Measurements from ENCODE around the gene RASAL2. TPM values are rescaled to one million over a fixed set of nuclear protein-coding genes. Genes with fewer than 3 reads are reported as not detected.
"Not testable (repeated sequence)": the region's sequence is repeated elsewhere in the genome, so short reads cannot be mapped to it uniquely, and the experiment has no call there.

The RASAL2 gene
- total RNA-seq, 1 donor from 2014 or later = 17.3 TPM

GRCh38 chr1:178337091-178337706, 243.3 kb downstream of the RASAL2 start:
- DNase-seq (ENCODE audit: low spot score) = no peak

DNA sequence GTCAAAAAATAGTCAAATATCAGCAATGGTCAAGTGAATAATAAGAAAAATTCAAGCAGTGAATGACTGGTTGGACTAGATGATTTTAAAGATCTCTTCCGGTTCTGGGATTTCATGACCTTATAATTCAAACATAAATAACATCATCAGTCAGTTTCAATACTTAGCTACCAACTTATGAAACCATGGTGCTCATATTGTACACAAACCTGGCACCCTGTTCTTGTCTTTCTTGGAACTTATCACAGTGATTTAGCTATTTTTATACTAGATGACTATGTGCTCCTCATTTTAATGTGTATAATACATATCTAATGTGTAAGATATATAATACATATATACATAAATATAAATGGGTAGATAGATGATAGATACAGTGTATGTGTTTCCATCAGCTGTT, 245.9 kb downstream of the RASAL2 start:
- no peak for DNase-seq (ENCODE audit: low spot score)

- no peak for DNase-seq (ENCODE audit: low spot score)
Measured at GRCh38 chr1:178341261-178341956, 247.5 kb downstream of the RASAL2 start.

GRCh38 chr1:178342745-178343144, 248.8 kb downstream of the RASAL2 start:
- no peak for DNase-seq (ENCODE audit: low spot score)

DNA sequence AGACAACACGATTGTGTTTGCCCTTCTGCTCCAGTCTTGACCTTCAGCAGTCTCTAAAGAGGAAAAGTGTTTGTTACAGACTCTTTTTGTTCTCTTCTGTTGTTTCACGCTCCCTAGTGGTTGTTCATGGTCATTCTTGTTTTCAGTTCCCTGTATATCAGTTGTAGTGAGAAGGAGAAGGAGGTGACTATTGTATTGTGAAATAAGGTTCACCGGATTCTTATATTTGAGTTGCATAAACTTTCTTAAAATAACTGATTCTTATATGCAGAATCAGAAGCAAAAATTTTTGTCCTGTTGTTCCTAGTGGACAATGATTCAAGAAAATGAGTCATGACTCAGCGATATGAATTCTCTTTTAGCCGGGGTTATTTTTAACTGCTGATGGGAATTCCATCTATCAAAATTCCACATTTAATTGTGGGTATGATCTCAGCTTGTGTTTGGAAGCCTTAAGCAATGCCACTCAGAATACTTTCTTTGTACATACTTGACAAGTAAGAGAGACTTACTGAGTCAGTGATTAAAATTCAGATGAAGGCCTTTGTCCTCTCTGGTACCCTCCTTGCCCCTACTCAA, 250.7 kb downstream of the RASAL2 start:
- DNase-seq (ENCODE audit: low spot score) = no peak

DNA sequence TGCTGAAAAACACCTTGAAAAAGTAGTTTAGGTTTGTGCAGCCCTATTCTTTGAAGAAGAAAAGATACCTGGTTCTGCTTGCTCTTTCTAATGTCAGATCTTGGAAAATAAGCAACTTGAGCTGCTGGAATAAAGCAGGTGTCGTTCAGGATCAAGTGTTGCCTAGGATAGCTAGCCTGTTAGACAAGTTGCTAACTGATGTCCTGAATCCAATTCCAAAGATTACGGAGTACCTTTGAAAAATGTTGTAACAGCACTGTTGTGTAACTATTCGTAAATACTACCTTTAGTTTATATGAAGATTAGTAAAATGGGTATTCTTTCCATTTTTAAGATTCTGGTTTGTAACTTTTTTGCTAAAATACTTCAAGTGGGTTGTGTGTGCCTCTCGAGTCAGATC, 251.3 kb downstream of the RASAL2 start:
- DNase-seq (ENCODE audit: low spot score) = no peak

- DNase-seq (ENCODE audit: low spot score) = no peak
Measured at GRCh38 chr1:178345807-178346206, 251.9 kb downstream of the RASAL2 start.

DNA sequence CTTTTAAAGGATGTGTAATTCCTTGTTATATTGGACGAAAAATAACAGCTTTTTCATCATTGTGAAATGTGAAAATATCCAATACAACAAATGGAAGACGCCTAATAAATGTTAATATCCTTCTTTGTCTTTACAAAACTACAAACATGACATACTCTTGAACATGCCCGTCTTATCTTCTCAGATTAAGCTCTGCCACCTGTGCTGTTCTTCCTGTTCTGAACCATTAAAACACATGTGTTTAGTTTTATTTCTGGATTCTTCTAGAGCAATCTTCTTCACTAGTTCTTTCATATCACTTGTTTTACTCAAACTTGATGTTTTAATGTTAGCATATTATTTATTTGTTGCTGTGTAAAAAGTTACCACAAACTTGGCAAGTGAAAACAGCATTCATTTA, 255.9 kb downstream of the RASAL2 start:
- DNase-seq (ENCODE audit: low spot score) = no peak

GRCh38 chr1:178351911-178352310, 258.0 kb downstream of the RASAL2 start:
- DNase-seq (ENCODE audit: low spot score) = not testable (repeated sequence)

DNA sequence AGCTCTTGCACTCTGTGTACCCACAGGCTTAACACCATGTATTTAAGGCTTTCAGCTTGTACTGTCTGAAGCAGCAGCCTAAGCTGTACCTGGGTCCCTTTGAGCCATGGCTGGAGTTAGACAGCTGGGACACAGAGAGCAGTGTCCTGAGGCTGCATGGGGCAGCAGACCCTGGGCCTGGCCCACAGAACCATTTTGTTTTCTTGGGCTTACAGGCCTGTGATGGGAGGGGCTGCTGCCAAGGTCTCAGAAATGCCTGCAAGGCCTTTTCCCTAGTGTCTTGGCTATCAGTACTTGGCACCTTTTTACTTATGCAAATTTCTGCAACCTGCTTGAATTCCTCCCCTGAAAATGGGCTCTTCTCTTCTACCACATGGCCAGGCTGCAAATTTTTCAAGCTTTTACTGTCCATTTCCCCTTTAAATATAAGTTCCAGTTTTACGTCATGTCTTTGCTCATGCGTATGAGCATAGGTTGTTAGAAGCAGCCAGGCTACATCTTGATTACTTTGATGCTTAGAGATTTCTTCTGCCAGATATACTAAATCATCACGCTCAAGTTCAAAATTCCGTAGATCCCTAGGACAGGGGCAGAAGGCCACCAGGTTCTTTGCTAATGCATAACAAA, 259.0 kb downstream of the RASAL2 start:
- DNase-seq (ENCODE audit: low spot score) = no peak

- no peak for DNase-seq (ENCODE audit: low spot score)
Measured at GRCh38 chr1:178353524-178353923, 259.6 kb downstream of the RASAL2 start.

DNA sequence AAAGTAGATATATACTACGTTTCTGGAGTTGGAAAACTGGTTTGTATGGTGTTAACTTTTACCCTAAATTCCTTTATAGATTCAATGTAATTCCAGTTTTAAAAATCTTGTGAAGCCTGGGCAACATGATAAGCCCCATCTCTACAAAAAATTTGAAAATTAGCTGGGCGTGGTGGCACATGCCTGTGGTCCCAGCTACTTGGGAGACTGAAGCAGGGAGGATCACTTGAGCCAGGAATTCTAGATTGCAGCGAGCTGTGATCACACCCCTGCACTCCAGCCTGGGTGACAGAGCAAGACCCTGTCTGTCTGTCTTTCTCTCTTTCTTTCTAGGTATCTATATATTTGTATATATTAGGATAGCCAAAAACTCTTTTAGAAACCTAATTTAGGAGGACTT, 260.9 kb downstream of the RASAL2 start:
- no peak for DNase-seq (ENCODE audit: low spot score)

DNA sequence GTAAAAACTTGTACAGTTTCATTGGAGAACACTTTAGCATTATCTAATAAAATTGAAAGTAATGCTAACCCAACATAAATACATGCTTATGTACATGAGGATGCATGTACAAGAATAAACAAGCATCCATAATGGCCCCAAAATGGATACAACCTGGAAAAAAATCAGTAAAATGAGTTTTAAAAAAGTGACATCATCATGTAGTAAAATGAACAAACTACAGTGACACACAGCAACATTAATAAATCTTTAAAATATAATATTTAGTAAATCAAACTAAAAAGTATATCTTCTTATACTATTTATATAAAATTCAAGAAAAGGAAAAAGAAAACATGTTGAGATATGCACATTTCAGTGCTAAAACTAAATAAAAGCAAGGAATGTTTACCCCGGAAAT, 262.4 kb downstream of the RASAL2 start:
- no peak for DNase-seq (ENCODE audit: low spot score)

DNA sequence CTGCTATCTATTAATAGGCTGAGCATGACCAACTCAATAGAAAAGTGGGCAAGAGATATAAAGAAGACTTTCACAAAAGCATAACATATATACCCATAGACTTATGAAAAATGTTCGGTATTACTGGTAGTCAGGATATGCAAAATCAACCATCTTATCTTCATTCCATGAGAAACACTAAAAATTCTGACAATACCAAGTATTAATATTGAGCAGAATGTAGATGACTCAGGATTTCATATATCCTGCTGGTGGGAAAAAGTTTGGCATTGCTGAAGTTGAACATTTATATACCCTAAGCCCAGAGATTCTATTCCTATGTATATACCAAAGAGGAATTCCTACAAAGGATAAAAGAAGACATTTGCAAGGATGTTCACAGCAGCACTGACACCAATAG, 264.6 kb downstream of the RASAL2 start:
- DNase-seq (ENCODE audit: low spot score) = no peak

- no peak for DNase-seq (ENCODE audit: low spot score)
Measured at GRCh38 chr1:178360421-178360820, 266.5 kb downstream of the RASAL2 start.

- DNase-seq (ENCODE audit: low spot score) = no peak
Measured at GRCh38 chr1:178361847-178362246, 267.9 kb downstream of the RASAL2 start.

- DNase-seq (ENCODE audit: low spot score) = no peak
Measured at GRCh38 chr1:178362747-178363146, 268.8 kb downstream of the RASAL2 start.

- no peak for DNase-seq (ENCODE audit: low spot score)
Measured at GRCh38 chr1:178364782-178365181, 270.9 kb downstream of the RASAL2 start.

GRCh38 chr1:178367151-178367550, 273.2 kb downstream of the RASAL2 start:
- no peak for DNase-seq (ENCODE audit: low spot score)

GRCh38 chr1:178368208-178368607, 274.3 kb downstream of the RASAL2 start:
- no peak for DNase-seq (ENCODE audit: low spot score)

DNA sequence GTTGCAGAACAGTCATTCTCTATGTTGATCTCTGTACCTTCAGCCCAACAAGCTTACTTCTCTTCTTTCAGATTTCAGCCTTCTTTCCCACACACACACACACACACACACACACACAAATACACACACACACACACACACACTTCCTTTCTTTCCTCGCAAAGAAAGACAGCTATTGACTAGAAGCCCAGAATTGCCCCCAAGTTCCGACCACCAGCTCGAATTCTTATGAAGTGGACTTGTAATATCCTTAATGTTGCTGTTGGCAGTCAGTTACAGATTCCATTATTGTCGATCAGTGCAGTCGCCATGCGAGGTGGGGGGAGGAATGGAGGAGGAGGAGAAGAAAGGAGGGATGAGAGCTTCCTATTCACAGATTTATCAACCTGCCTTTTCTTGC, 277.3 kb downstream of the RASAL2 start:
- DNase-seq (ENCODE audit: low spot score) = no peak

GRCh38 chr1:178371933-178372388, 278.1 kb downstream of the RASAL2 start:
- DNase-seq (ENCODE audit: low spot score) = no peak
